SK-N-SH treated with all-trans-retinoic acid at 6 μM for 48 hours (cell line): ENCODE data around the gene SNRNP25.
A peak's percentile ranks its signal among the peaks of the same experiment; 100 is the strongest.

ENCODE experiments used
- ATAC-seq: fragments of 200-7000 bp; cut with Tn5 transposase; 3 replicates; pipeline ENCODE4 v1.9.1; 2020; ENCODE audit warnings: mild to moderate bottlenecking, moderate library complexity
- CSDC2 ChIP-seq: fragments of 250-450 bp; sonication (Bioruptor Pico); IDR thresholded peaks from 2 replicates; pipeline ENCODE4 v1.5.0; 2020; ENCODE audit warnings: mild to moderate bottlenecking, moderate library complexity
- GLIS3 ChIP-seq: fragments of 250-450 bp; sonication (Bioruptor Pico); IDR thresholded peaks from 2 replicates; pipeline ENCODE4 v1.5.0; 2020; ENCODE audit warnings: mild to moderate bottlenecking, moderate library complexity
- ISL1 ChIP-seq: fragments of 250-450 bp; sonication (Bioruptor Pico); IDR thresholded peaks from 2 replicates; pipeline ENCODE4 v2.1.2; 2022; ENCODE audit warnings: mild to moderate bottlenecking, moderate library complexity
- OSR1 ChIP-seq: fragments of 250-450 bp; sonication (Bioruptor Pico); IDR thresholded peaks from 2 replicates; pipeline ENCODE4 v1.8.0; 2022; ENCODE audit warnings: moderate library complexity, mild to moderate bottlenecking, inconsistent platforms
- PPARA ChIP-seq: fragments of 250-450 bp; sonication (Bioruptor Pico); IDR thresholded peaks from 2 replicates; pipeline ENCODE4 v1.5.0; 2020; ENCODE audit warnings: mild to moderate bottlenecking, borderline replicate concordance
- RARB ChIP-seq: fragments of 250-450 bp; sonication (Bioruptor Pico); IDR thresholded peaks from 2 replicates; pipeline ENCODE4 v1.8.0; 2021; ENCODE audit warnings: mild to moderate bottlenecking, moderate library complexity
- TCF4 ChIP-seq: fragments of 250-450 bp; sonication (Bioruptor Pico); IDR thresholded peaks from 2 replicates; pipeline ENCODE4 v1.8.0; 2021; ENCODE audit warnings: mild to moderate bottlenecking, moderate library complexity, borderline replicate concordance
- ZFP30 ChIP-seq: fragments of 450-650 bp; formaldehyde crosslinking; IDR thresholded peaks from 2 replicates; pipeline ENCODE4 v1.5.0; 2022; ENCODE audit warnings: mild to moderate bottlenecking, moderate library complexity
- ZNF565 ChIP-seq: fragments of 450-650 bp; formaldehyde crosslinking; conservative IDR thresholded peaks from 2 replicates; pipeline ENCODE4 v1.5.0; 2020; ENCODE audit warnings: low read depth, mild to moderate bottlenecking, moderate library complexity
- ZNF70 ChIP-seq: fragments of 450-650 bp; formaldehyde crosslinking; IDR thresholded peaks from 2 replicates; pipeline ENCODE4 v1.5.0; 2020; ENCODE audit warnings: mild to moderate bottlenecking, moderate library complexity
- ZNF8 ChIP-seq: fragments of 450-650 bp; formaldehyde crosslinking; IDR thresholded peaks from 2 replicates; pipeline ENCODE4 v1.5.0; 2020; ENCODE audit warnings: mild to moderate bottlenecking, moderate library complexity
- TF ChIP-seq, protein P1 (sequence below): fragments of 250-450 bp; sonication (Bioruptor Pico); IDR thresholded peaks from 2 replicates; pipeline ENCODE4 v1.8.0; 2021; ENCODE audit warnings: low read depth, mild to moderate bottlenecking, moderate library complexity, borderline replicate concordance
- TF ChIP-seq, protein P2 (sequence below): fragments of 250-450 bp; sonication (Bioruptor Pico); IDR thresholded peaks from 2 replicates; pipeline ENCODE4 v1.5.0; 2020; ENCODE audit warnings: mild to moderate bottlenecking, moderate library complexity
- TF ChIP-seq, protein P3 (sequence below): fragments of 250-450 bp; sonication (Bioruptor Pico); IDR thresholded peaks from 2 replicates; pipeline ENCODE4 v1.5.1; 2021; ENCODE audit warnings: mild to moderate bottlenecking, moderate library complexity
- TF ChIP-seq, protein P4 (sequence below): fragments of 250-450 bp; sonication (Bioruptor Pico); IDR thresholded peaks from 2 replicates; pipeline ENCODE4 v1.8.0; 2020; ENCODE audit warnings: mild to moderate bottlenecking, moderate library complexity, borderline replicate concordance

SNRNP25 gene

DNA sequence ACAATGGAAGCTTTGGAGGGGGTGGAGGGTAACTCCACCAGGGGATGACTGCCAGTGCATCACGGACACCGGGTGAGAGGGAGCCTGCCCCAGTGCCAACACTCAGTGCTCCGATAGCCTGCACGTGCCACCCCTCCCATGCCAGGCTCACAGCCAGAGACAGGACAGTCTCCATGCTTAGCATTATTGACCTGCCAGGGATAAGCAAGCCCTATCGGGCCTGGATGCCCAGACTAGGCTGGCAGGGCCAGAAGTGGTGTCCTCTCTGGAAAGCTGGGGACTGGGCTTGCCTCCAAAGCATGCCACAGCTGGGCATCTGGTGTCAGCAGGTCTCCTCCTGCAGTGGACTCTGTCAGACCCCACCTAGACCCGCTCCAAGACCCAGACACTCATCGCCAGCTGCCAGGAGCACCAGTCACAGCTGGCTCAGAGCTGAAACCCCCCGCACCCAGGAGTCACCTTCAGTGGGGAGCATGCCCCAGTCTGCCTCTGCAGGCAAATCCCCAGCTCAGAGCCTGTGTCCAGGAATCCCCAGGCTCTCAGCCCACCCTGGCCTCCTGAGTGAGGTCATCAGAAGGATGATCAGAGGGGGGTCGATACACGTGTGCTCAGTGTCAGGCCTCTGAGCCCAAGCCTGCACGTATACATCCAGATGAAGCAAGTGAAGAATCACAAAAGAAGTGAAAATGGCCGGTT, 20.6 kb downstream of the SNRNP25 start:
- TF ChIP-seq CSDC2 (CRISPR knock-in tag), result no peak
- TF ChIP-seq ZFP30 (CRISPR knock-in tag), result no peak
- TF ChIP-seq OSR1, result no peak
- TF ChIP-seq ZNF565 (CRISPR knock-in tag), result no peak
- TF ChIP-seq, protein P1, sequence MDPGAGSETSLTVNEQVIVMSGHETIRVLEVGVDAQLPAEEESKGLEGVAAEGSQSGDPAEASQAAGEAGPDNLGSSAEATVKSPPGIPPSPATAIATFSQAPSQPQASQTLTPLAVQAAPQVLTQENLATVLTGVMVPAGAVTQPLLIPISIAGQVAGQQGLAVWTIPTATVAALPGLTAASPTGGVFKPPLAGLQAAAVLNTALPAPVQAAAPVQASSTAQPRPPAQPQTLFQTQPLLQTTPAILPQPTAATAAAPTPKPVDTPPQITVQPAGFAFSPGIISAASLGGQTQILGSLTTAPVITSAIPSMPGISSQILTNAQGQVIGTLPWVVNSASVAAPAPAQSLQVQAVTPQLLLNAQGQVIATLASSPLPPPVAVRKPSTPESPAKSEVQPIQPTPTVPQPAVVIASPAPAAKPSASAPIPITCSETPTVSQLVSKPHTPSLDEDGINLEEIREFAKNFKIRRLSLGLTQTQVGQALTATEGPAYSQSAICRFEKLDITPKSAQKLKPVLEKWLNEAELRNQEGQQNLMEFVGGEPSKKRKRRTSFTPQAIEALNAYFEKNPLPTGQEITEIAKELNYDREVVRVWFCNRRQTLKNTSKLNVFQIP (CRISPR knock-in tag), result no peak
- ATAC-seq, result no peak

DNA sequence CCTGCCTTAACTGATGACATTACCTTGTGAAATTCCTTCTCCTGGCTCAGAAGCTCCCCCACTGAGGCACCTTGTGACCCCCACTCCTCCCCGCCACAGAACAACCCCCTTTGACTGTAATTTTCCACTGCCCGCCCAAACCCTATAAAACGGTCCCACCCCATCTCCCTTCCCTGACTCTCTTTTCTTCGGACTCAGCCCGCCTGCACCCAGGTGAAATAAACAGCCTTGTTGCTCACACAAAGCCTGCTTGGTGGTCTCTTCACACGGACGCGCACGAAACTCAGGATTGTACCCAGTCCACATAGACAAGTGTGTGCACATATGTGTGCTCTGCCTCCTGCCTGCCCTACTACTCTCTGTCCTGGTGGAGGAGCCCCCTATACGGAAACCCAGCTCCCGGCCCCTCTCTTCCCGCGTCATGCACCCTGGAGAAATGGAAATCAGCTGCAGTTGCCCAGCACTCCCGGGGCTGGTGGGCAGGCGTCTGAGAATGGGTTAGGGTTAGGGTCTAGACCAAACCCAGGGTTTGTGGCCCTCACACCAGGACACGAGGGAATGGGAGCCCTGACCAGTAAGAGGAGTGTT, 21.2 kb downstream of the SNRNP25 start:
- TF ChIP-seq PPARA (CRISPR knock-in tag) (no peak), ZNF8 (no peak), ISL1 (CRISPR knock-in tag) (no peak)
- TF ChIP-seq, protein P1 (CRISPR knock-in tag), result no peak
- ATAC-seq, result no peak

DNA sequence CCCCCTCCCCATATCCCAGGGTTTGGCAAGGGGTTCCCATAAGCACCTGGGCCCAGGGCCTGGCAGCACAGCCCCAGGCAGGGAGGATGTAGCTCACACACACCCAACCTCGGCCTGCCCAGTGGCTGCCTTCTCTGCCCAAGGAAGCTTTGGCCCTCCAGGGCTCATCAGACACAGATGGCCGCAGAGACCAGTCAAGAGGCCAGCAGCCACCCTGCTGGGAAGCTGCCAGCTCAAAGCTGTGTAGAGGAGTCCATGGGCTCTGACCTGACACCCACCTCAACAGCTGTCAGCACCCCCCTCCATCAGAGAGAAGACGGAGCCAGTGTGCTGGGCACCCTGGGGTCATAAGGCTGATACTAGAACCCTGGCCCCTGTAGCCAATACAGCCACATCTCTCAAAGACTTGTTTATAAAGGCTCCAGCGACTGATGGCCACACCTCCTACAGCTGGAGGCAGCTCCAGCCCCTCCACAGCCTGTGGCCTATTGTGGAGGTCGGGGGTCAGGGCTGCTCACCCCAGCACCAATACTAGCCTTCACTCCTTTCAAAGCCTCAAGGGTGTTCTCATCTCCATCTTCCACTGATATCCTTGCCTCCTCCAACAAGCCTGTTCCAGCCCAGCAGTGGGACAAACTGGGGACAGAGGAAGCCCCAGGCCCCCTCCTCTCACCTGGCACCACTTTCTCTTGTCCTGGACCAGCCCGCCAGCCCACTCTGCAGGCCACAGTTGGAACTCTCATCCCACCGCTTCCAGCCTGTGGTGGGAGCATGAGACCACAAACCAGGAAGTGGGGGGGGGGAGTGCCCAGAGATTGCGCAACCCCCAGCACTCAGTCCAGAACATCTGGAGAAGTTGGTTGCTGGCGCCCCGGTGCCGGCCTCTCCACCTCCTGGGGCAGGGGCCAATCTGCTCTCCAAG, 22.2 kb downstream of the SNRNP25 start:
- TF ChIP-seq, protein P2, sequence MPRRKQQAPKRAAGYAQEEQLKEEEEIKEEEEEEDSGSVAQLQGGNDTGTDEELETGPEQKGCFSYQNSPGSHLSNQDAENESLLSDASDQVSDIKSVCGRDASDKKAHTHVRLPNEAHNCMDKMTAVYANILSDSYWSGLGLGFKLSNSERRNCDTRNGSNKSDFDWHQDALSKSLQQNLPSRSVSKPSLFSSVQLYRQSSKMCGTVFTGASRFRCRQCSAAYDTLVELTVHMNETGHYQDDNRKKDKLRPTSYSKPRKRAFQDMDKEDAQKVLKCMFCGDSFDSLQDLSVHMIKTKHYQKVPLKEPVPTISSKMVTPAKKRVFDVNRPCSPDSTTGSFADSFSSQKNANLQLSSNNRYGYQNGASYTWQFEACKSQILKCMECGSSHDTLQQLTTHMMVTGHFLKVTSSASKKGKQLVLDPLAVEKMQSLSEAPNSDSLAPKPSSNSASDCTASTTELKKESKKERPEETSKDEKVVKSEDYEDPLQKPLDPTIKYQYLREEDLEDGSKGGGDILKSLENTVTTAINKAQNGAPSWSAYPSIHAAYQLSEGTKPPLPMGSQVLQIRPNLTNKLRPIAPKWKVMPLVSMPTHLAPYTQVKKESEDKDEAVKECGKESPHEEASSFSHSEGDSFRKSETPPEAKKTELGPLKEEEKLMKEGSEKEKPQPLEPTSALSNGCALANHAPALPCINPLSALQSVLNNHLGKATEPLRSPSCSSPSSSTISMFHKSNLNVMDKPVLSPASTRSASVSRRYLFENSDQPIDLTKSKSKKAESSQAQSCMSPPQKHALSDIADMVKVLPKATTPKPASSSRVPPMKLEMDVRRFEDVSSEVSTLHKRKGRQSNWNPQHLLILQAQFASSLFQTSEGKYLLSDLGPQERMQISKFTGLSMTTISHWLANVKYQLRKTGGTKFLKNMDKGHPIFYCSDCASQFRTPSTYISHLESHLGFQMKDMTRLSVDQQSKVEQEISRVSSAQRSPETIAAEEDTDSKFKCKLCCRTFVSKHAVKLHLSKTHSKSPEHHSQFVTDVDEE (CRISPR knock-in tag), result no peak
- no peak for TF ChIP-seq ZNF70 (CRISPR knock-in tag)
- TF ChIP-seq, protein P3, sequence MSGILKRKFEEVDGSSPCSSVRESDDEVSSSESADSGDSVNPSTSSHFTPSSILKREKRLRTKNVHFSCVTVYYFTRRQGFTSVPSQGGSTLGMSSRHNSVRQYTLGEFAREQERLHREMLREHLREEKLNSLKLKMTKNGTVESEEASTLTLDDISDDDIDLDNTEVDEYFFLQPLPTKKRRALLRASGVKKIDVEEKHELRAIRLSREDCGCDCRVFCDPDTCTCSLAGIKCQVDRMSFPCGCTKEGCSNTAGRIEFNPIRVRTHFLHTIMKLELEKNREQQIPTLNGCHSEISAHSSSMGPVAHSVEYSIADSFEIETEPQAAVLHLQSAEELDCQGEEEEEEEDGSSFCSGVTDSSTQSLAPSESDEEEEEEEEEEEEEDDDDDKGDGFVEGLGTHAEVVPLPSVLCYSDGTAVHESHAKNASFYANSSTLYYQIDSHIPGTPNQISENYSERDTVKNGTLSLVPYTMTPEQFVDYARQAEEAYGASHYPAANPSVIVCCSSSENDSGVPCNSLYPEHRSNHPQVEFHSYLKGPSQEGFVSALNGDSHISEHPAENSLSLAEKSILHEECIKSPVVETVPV (CRISPR knock-in tag), result no peak
- TF ChIP-seq ISL1 (CRISPR knock-in tag), result no peak
- no peak for TF ChIP-seq RARB (CRISPR knock-in tag)
- TF ChIP-seq TCF4, result no peak
- TF ChIP-seq, protein P1 (CRISPR knock-in tag), result no peak
- no peak for TF ChIP-seq GLIS3
- no peak for ATAC-seq

DNA sequence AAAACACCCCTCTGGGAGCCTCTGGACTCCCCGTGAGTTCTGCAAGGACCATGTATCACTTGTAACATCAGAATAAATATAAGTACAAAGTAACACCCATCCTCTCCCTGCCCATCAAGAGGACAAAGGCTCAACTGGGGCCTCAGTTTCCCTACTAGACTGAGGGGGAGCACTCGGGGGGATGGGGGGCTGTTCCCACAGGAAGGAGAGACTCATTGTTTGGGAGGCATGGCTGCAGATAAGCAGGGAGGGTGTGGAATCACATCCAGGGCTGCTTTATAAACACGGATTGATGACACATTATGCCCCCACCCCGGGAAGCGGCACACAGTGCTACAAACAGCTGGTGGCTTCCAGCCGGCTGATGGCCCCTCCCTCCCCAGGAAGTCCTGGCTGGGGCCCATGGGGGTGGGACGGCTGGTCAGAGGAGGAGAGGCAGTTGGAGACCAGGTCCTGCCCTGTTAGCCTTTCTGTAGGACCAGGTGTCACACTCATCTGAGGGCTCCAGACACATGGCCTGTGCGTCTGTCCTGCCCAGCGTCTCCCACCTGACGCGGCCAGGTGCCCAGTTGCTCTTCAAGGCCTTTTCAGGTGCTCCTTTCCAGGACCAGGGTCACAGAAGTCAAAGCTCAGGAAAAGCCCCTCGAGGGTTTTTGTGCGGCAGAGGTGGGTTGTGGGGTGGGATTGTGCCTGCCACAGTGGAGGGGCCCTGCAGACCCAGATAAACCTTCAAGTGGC, 23.1 kb downstream of the SNRNP25 start:
- TF ChIP-seq, protein P1 (CRISPR knock-in tag), result no peak
- TF ChIP-seq, protein P4, sequence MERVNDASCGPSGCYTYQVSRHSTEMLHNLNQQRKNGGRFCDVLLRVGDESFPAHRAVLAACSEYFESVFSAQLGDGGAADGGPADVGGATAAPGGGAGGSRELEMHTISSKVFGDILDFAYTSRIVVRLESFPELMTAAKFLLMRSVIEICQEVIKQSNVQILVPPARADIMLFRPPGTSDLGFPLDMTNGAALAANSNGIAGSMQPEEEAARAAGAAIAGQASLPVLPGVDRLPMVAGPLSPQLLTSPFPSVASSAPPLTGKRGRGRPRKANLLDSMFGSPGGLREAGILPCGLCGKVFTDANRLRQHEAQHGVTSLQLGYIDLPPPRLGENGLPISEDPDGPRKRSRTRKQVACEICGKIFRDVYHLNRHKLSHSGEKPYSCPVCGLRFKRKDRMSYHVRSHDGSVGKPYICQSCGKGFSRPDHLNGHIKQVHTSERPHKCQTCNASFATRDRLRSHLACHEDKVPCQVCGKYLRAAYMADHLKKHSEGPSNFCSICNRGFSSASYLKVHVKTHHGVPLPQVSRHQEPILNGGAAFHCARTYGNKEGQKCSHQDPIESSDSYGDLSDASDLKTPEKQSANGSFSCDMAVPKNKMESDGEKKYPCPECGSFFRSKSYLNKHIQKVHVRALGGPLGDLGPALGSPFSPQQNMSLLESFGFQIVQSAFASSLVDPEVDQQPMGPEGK (CRISPR knock-in tag), result 0 out of 2 replicates have a peak, but pooled peaks have one; percentile 15
- 0 out of 3 replicates have a peak, but pooled peaks have one; percentile 1 for ATAC-seq
